ENCODE measurements around the gene IFT88. TPM values are rescaled to one million over a fixed set of nuclear protein-coding genes. Genes with fewer than 3 reads are reported as not detected.

IFT88 gene
- total and polyA plus RNA-seq, 8 donors, result 2.3 to 68.3 (median 6.7) TPM

GRCh38 chr13:20594280-20594679 lies 27.3 kb downstream of the IFT88 start:
- TF ChIP-seq EP300 (IDR thresholded peaks at IDR 0.05) (no peak), CTCF (IDR thresholded peaks at IDR 0.05) (no peak), POLR2A (IDR thresholded peaks at IDR 0.05) (no peak), POLR2AphosphoS5 (IDR thresholded peaks at IDR 0.05) (no peak)
- no peak overlapping the region for H3K27ac ChIP-seq
- no peaks in the 10 kb centered on the region for H3K4me1 ChIP-seq
- no peaks in the 10 kb centered on the region for H3K27me3 ChIP-seq
- no peak for DNase-seq
- no peaks in the 10 kb centered on the region for H3K9me3 ChIP-seq
- H3K36me3 ChIP-seq, result peaks cover 5 to 43% (median 27%) of the 10 kb centered on the region in 4 donors
- 77 to 92% (median 88%) methylated on average over 2 of the region's 2 CpGs for WGBS, 5 donors
- intact Hi-C loops (cut with DNase I; ENCODE audit: low total_unique reads), result no loop called here
- H3K4me3 ChIP-seq, result no peak overlapping the region

DNA sequence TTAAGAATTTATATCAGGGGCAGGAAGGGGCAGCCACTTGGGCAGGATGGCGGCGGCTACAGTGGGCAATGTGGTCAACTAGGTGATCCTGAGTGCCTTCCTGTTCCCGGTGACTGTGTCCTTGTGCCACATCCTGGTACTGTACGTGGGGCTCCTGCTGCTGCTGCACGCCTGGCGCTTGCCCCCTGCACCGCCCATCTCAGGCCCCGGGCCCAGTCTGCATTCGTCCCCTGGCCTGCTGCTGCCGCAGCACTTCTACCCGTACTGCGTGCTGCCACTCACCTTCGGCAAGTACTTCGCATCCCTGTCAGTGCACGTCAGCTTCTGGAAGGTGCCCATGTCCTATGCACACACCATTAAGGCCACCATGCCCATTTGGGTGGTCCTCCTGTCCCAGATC lies 40.1 kb downstream of the IFT88 start:
- Histone ChIP-seq H3K4me1 (no peaks in the 10 kb centered on the region), H3K36me3 (peaks cover 20 to 60% (median 55%) of the 10 kb centered on the region in 4 donors), H3K27ac (no peak overlapping the region), H3K9me3 (no peaks in the 10 kb centered on the region), H3K27me3 (no peaks in the 10 kb centered on the region), H3K4me3 (no peak overlapping the region)
- no peak for DNase-seq
- TF ChIP-seq CTCF (IDR thresholded peaks at IDR 0.05) (no peak), POLR2A (IDR thresholded peaks at IDR 0.05) (no peak), POLR2AphosphoS5 (IDR thresholded peaks at IDR 0.05) (no peak), EP300 (IDR thresholded peaks at IDR 0.05) (no peak)
- intact Hi-C loops (cut with DNase I; ENCODE audit: low total_unique reads), result no loop called here
- WGBS, 5 donors, result 91 to 99% (median 97%) methylated on average over 13 to 15 of the region's 15 CpGs

GRCh38 chr13:20608438-20609020 lies 41.6 kb downstream of the IFT88 start:
- H3K36me3 ChIP-seq, result peaks cover 16 to 45% (median 42%) of the 10 kb centered on the region in 4 donors
- H3K4me1 ChIP-seq, result no peaks in the 10 kb centered on the region
- no peak for DNase-seq
- WGBS, 5 donors, result 82 to 94% (median 90%) methylated on average over 9 to 10 of the region's 10 CpGs
- H3K4me3 ChIP-seq, result no peak overlapping the region
- no peaks in the 10 kb centered on the region for H3K27me3 ChIP-seq
- TF ChIP-seq EP300 (IDR thresholded peaks at IDR 0.05) (no peak), POLR2AphosphoS5 (IDR thresholded peaks at IDR 0.05) (no peak), POLR2A (IDR thresholded peaks at IDR 0.05) (no peak), CTCF (IDR thresholded peaks at IDR 0.05) (no peak)
- intact Hi-C loops (cut with DNase I; ENCODE audit: low total_unique reads), result no loop called here
- no peak overlapping the region for H3K27ac ChIP-seq
- H3K9me3 ChIP-seq, result no peaks in the 10 kb centered on the region

DNA sequence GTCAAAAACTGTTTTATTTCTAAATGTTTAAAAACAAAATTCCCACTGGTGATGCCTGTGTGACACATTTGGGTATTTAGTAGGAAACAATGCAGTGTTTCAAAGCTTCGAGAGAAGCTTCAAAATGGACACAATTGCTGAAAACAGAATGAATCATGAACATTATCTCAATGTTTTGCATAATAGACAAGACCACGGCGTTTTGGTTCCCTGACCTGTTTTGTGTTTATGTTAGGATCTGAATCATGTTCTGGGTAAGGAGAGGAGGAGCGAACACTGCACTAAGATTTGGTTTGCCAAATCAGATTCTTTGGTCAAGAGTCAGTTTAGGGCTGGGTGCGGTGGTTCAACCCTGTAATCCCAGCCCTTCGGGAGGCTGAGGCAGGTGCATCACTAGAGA lies 42.2 kb downstream of the IFT88 start:
- intact Hi-C loops (cut with DNase I; ENCODE audit: low total_unique reads), result no loop called here
- Histone ChIP-seq H3K9me3 (no peaks in the 10 kb centered on the region), H3K4me1 (no peaks in the 10 kb centered on the region), H3K27me3 (no peaks in the 10 kb centered on the region), H3K4me3 (no peak overlapping the region), H3K36me3 (peaks cover 14 to 42% (median 38%) of the 10 kb centered on the region in 4 donors), H3K27ac (no peak overlapping the region)
- WGBS, 5 donors, result 73 to 89% (median 86%) methylated on average over 6 of the region's 6 CpGs
- no peak for DNase-seq
- TF ChIP-seq EP300 (IDR thresholded peaks at IDR 0.05) (no peak), POLR2A (IDR thresholded peaks at IDR 0.05) (no peak), POLR2AphosphoS5 (IDR thresholded peaks at IDR 0.05) (no peak), CTCF (IDR thresholded peaks at IDR 0.05) (no peak)

Data from stomach (tissue), 9 donors.